ENCODE results near the gene OR2T33. TPM values are rescaled to one million over a fixed set of nuclear protein-coding genes. Genes with fewer than 3 reads are reported as not detected.

OR2T33 gene, protein sequence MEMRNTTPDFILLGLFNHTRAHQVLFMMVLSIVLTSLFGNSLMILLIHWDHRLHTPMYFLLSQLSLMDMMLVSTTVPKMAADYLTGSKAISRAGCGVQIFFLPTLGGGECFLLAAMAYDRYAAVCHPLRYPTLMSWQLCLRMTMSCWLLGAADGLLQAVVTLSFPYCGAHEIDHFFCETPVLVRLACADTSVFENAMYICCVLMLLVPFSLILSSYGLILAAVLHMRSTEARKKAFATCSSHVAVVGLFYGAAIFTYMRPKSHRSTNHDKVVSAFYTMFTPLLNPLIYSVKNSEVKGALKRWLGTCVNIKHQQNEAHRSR
- total RNA-seq: not detected in 2 replicates

DNA sequence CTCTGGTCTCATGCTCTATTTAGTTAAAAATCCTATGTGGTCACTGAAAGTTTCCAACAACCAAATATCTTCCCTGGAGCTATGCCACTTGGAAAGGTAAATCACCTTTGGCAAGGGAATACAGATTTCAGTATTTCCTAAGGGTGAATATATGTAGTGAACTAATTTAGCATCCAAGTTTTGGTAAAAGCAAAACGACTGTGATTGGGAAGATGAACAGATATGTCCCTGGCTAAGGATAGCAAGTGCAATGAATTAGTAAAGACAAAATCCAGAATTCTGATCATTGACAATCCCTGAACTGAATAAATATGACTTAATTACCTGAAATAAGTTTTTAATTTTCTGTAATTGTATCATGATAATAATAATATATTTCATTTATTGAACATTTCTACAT, at the start of gene OR2T33:
Gene OR2T33, minus strand, starts transcription at position 101 of the 400 bp plus-strand sequence. CDS start 4,162 bp downstream, outside the sequence.

DNA sequence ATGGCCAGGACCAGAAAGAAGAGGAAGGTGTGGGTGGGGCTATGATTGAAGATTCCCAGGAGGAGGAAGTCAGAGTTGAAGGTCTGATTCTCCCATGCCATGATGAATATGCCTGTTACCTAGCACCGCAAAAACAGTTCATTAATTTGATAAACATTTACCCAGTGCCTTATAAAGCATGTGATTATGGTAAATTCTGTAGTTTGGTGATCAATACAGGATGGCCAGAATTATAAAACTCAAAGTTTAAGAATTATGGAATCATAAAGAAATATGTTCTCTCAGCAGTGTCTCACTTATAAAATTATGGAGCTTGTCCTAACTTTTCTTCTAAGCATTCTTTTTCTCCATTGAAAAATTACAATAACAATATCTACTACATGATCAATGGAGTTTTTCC, 46.7 kb upstream of the OR2T33 start, which contains the start of gene OR2M7:
Gene OR2M7, minus strand, starts transcription at position 101 of the 400 bp plus-strand sequence. Its CDS starts 0 bp downstream, at position 101.

DNA sequence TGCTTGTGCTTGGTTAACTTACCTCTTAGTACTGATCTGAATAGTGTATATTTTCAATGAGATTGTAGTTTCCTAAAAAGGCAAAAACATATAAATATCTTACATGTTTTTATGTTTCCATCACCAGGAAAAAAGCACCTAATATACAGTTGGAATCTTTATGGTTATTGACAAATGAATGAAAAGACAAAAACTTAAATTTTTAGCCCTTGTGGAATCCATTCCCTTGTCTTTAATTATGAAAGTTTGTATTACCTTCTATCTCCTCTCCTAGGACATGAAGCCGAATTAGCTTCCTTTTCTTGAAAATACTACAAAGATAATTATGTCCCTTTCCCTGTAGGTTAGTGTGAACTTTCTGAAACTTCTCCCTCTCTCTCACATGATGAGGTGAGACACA, 25.5 kb upstream of the OR2T33 start, which contains the start of gene OR2T12:
Gene OR2T12, minus strand, starts transcription at position 101 of the 400 bp plus-strand sequence. CDS start 7,846 bp downstream, outside the sequence.

DNA sequence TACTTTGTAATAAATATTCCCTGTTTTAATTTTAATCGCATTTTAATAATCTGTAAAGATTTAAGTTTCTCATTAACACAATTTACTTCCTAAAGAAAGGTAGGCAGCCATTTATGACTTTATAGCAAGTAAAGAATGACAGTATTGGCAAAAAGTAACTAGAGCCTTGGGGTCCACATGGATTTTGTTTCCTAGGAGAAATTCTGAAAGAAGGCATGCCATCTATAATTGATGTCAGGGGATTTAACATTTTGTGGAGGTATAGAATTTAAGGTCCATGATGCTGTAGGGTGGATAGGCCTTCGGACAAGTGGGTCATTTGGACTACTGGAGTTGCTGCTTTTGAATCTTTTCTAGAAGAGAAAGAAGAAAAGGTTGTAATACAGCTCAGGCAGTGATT, 46.7 kb downstream of the OR2T33 start, which contains the start of gene OR2M4:
Gene OR2M4, plus strand, starts transcription at position 301 of the 400 bp plus-strand sequence. CDS start 7,512 bp downstream, outside the sequence.

Other genes with a start within 250 kb of the OR2T33 start
- gene OR2L2, start 247.9 kb downstream of the OR2T33 start, total RNA-seq: not detected in 2 replicates
- not detected in 2 replicates for gene OR2L3, start 231.1 kb downstream of the OR2T33 start, total RNA-seq
- 0.08 and 0.23 TPM in 2 replicates for gene OR2L13, start 182.8 kb downstream of the OR2T33 start, total RNA-seq
- gene OR2M5, start 132.8 kb downstream of the OR2T33 start, total RNA-seq: not detected in 2 replicates
- not detected in 2 replicates for gene OR2M2, start 103.2 kb downstream of the OR2T33 start, total RNA-seq
- gene OR2M3, start 80.7 kb downstream of the OR2T33 start, total RNA-seq: not detected in 2 replicates
- not detected in 2 replicates for gene OR2M4, start 46.6 kb downstream of the OR2T33 start, total RNA-seq
- not detected in 2 replicates for gene OR2T12, start 25.4 kb upstream of the OR2T33 start, total RNA-seq
- gene OR2M7, start 46.6 kb upstream of the OR2T33 start, total RNA-seq: not detected in 2 replicates
- gene OR14C36, start 70.8 kb upstream of the OR2T33 start, total RNA-seq: not detected in 2 replicates
- not detected in 2 replicates for gene OR2T4, start 83.7 kb upstream of the OR2T33 start, total RNA-seq
- gene OR2T6, start 97.8 kb upstream of the OR2T33 start, total RNA-seq: not detected in 2 replicates
- gene OR2T1, start 125.1 kb upstream of the OR2T33 start, total RNA-seq: not detected in 2 replicates
- not detected in 2 replicates for gene OR2T2, start 167.7 kb upstream of the OR2T33 start, total RNA-seq
- not detected in 2 replicates for gene OR2T3, start 195.4 kb upstream of the OR2T33 start, total RNA-seq
- gene OR2T5, start 210.6 kb upstream of the OR2T33 start, total RNA-seq: not detected in 2 replicates
- gene OR2G6, start 230.1 kb upstream of the OR2T33 start, total RNA-seq: not detected in 2 replicates

Measured in hair follicular keratinocyte (primary cell).